Activated CD4-positive, alpha-beta T cell treated with anti-CD3 and anti-CD28 coated beads for 24 hours (primary cell): Measurements from ENCODE around the gene BCKDK.

Experiments
- DNase-seq, 2 donors: peaks; one replicate each; pipeline ENCODE4 v3.0.0-alpha.2; 2020; ENCODE audit warnings: low read depth in 2 of 2

BCKDK gene

DNA sequence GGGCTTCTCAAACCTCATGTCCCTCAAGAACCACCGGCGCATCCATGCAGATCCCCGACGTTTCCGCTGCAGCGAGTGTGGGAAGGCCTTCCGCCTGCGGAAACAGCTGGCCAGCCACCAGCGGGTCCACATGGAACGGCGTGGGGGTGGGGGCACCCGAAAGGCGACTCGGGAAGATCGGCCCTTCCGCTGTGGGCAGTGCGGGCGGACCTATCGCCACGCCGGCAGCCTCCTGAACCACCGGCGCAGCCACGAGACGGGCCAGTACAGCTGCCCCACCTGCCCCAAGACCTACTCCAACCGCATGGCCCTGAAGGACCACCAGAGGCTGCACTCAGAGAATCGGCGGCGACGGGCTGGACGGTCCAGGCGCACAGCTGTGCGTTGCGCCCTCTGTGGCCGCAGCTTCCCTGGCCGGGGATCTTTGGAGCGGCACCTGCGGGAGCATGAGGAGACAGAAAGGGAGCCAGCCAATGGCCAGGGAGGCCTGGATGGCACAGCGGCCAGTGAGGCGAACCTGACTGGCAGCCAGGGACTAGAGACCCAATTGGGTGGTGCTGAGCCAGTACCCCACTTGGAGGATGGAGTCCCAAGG, 28.1 kb upstream of the BCKDK start:
- no peak for DNase-seq

GRCh38 chr16:31080756-31081419, 27.3 kb upstream of the BCKDK start:
- DNase-seq = no peak

GRCh38 chr16:31081428-31082351, 26.5 kb upstream of the BCKDK start:
- DNase-seq = no peak

- DNase-seq = no peak
These were observed 25.7 kb upstream of the BCKDK start for GRCh38 chr16:31082368-31083045.

GRCh38 chr16:31083081-31083480, 25.1 kb upstream of the BCKDK start:
- no peak for DNase-seq

- no peak for DNase-seq
These were observed 24.6 kb upstream of the BCKDK start for GRCh38 chr16:31083556-31083955.

GRCh38 chr16:31083981-31084380, 24.2 kb upstream of the BCKDK start:
- DNase-seq = no peak

DNA sequence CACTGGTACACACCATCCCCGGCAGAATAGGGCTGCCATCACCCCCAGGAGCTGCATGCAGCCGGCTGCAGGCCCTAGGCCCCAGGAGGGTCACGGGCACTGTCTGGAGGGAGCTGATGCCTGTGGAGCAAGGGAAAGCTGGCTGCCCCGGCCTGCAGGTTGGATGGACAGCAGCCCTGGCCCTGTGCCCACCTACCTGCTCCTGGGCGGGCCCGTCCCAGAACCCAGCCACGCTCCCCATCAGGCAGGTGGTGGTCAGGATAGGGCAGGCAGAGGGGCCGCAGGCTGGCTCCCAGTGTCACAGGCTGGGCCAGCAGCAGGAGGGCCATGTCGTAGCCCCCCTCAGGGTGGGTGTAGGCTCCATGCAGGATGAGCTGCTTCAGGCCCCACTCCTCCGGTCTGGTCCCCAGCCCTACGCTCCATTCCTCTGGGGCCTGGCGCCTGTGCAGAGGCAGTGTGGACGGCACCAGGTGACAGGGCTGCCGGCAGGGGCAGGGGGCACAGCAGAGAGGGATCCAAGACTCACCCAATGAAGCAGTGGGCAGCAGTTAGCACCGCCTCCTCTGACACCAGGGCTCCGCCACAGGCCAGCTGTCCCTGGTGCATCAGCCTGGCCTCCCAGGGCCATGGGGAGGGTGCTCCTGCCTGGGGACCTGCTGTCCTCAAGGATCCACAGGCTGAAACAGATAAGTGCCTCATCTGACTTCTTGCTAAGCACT, 23.4 kb upstream of the BCKDK start:
- DNase-seq = no peak

- no peak for DNase-seq
These were observed 22.8 kb upstream of the BCKDK start for GRCh38 chr16:31085411-31085810.

- no peak for DNase-seq
These were observed 22.1 kb upstream of the BCKDK start for GRCh38 chr16:31085873-31086628.

GRCh38 chr16:31086629-31086906, 21.6 kb upstream of the BCKDK start:
- no peak for DNase-seq

DNA sequence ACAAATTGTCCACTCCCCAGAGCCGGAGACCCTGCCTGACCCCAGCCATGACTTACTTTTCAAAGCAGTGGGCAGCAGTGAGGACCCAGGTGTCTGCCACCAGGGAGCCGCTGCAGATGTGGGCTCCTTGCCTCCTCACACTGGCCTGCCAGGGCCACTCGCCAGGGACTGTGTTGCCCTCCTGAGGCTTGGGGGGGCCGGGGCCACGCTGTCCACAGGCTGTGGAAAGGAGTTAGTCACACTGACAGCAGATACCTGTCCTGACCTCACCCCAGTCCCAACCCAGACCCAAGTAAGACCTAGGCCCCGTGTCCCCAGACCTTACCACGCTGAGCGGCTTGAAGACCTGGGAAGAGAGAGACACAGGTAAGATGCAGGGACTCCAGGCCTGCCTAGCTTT, 20.7 kb upstream of the BCKDK start:
- no peak for DNase-seq

DNA sequence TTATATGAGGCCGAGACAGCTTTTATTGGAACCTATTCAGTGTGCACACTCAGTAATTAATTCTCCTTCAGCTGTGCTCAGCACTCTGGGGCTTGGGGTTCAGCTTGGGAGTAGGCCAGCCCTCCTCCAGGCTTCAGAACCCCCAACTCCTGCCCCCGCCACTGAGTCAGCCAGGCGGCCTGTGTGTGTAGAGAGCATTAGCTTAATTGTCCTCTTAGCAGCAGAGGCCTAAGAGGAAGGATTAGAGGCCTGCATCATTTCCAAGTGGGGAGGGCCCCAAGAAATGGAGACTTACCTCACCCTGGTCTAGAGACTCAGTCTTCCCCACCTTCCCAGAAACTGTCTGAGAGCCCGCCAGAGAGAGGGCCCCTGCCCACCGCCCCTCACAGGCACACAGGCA, 20.2 kb upstream of the BCKDK start:
- DNase-seq = no peak

GRCh38 chr16:31088459-31089183, 19.6 kb upstream of the BCKDK start, which contains the start of gene PRSS53:
Gene PRSS53, minus strand, starts transcription at chr16:31088943. Its CDS starts 134 bp downstream, at chr16:31088809.
- DNase-seq = no peak

- DNase-seq = no peak
These were observed 19.0 kb upstream of the BCKDK start for GRCh38 chr16:31089199-31089598.

GRCh38 chr16:31090540-31090939, 17.6 kb upstream of the BCKDK start:
- DNase-seq = no peak

DNA sequence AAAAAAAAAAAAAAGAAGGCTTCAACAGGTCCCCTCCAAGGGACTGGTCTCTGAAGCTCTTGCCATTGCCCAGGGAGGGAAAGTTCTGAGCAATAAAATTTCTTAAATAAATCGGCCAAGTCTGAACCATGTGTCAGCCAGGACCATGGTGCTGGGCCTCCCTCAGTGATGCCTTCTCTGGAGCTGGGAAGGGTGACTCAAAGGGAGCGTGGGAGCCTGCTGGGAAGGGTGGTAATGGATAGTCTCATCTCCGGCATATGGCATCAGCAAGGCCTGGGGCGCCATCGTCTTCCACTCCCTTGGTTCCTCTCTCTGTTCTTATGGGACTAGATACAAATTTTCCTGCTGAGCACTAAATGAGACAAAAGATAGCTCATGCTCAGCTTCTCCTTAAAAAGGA, 15.9 kb upstream of the BCKDK start:
- DNase-seq = no peak

DNA sequence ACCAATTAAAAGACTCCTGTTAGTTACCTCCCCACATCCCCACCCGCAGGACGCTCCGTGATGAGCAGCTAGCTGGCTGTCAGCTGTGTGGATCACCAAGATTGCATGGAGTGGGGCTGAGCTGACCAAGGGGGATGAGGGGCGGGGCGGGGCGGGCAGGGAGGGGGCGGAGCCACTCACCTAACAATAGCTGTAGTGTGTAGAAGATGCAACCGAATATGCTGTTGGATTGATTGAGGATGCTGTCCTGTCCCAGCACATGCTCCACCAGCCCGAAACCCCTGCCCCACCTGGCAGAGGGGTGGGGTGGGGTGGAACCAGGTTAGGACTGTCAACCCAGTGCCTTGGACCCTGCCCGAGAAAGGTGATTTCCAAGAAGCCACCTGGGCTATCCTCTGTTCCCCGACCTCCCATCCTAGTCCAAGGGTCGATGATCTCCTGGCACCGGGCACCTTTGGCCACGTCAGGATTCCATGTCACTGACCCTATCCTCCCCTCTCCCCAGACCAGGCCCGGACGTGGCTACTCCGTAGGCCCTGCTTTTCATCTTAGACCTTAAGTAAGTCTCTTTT, 15.0 kb upstream of the BCKDK start:
- no peak for DNase-seq

DNA sequence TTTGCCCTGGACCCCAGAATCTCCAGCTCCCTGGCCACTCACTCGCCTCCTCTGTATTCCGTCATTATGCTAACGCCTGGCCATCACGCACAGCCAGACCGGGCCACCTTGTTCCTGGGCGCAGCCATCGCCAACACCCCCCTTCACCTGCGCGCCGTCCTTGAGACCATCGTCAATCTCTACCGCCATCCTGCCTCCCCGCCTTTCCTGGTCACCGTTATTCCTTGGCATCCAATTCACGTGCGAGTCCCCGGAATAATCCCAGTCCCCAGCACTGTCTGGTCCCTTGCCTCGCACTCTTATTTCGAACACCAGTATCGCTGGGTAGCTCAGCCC, 14.1 kb upstream of the BCKDK start:
- DNase-seq = no peak
